CD1c-positive myeloid dendritic cell (primary cell): ENCODE measurements around the gene GLRB.
A peak's percentile ranks its signal among the peaks of the same experiment; 100 is the strongest.
"Not testable (repeated sequence)": the region's sequence is repeated elsewhere in the genome, so short reads cannot be mapped to it uniquely, and the experiment has no call there.

Experiments
- DNase-seq: peaks from one replicate; pipeline ENCODE4 v3.0.0-alpha.2; 2016; ENCODE audit errors: extremely low spot score

The GLRB gene

DNA sequence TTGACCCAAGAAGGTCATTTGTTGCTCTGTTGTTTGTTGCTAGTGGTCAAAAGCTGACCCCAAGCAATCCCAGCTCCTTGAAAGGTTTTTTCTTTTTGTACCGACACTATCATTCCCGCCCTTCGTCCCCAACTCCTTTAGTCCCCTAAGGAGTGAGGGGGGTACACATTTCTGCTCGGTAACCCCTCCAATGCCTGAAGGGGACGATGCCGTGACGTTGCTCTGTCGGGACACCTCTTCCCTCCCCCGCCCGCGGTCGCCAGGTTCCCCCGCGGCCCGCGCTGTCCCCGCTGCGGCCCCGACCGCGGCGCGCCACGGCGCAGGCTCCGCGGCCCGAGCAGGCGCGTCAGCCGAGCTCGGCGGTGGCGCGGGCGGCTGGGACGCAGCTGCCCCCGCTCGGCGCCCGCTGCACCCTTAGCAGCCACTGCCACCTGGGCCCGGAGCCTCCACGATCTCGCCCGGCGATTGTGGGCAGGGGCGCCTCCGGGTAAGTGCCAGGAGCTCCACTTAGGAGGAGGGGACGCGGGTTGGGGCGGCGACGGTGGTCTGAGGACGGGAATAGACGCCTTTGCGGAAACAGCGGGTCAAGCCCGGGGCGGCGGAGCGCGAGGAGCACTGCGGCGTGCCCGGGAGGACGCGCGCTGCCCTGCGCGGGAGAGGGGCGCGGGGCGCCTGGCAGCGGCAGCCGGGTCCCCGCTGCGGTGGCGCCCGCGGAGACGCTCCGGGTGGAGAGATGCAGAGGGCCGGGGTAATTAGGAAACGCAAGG lies at the start of gene GLRB:
GLRB (plus strand) TSS at position 340 of the 767 bp plus-strand sequence. CDS start 1,875 bp downstream, outside the sequence.
- DNase-seq: peak; percentile 1

DNA sequence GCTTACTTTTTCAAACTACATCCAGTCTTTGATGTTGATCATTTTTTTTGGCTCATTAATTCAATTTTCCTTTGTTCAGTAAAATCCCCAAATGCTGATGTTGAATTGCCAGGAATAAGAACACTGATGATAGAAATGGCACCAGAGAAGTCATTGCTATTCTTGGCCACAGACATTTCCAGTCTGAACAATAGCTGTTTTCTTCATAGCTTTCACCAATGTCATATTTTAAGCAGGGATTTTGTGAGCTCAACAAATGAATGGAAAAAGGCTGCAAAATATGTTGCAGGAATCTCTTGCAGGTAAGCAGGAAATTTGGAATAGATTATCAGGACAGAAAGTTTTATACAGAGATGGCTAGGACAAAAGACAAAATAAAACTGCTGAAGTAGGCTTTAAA lies 40.5 kb upstream of the GLRB start:
- DNase-seq: no peak

DNA sequence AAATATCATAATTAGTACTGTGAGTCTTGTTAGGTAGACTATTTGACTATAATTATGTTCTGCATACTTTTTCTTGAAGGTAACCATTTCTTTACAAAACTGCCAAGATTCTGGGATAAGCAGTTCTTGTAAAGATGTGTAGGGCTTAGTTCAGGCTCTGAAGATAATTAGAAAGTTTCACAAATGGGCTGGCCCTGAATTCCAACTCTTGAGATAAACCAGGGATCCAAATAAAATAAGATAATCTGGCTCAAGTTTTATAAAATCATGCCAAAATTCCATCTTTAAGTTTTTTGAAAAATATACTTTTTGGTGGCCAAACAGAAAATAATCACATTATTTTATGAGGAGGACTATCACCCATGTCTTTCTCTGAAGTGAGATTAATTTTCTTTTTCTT lies 35.5 kb upstream of the GLRB start:
- DNase-seq: no peak

- no peak for DNase-seq
Measured at GRCh38 chr4:157043131-157043530, 32.8 kb upstream of the GLRB start.

DNA sequence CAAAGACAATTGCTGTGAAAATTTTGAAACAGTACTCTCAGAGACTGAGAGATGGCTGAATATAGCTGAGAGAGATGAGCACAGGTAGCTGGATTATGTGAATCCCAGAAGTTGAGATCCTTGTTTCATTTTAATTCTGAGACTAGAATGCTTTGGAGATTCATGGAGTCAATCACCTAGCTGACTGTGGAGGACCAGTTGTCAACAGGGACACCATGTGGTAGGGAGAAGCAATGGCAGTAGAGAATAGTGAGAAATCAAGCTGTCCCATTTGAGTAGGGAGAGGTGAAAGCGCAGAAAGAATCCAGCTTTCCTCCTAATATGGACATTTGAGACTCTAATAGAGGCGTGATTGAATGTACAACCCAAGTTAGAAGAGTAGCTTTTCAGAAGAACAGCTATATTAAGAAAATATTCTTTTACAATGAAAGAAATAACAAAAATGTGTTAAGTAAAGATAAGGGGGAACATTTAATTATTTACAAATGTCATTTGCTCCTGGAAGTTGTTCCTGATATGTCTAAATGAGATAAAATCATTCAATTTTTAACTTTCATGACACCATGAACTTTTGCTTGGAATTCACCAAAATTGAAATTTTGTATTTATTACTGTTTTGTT lies 30.3 kb upstream of the GLRB start:
- DNase-seq: peak; percentile 50

- no peak for DNase-seq
Measured at GRCh38 chr4:157048248-157048647, 27.7 kb upstream of the GLRB start.

GRCh38 chr4:157050561-157050960 lies 25.4 kb upstream of the GLRB start:
- no peak for DNase-seq

- DNase-seq: no peak
Measured at GRCh38 chr4:157052429-157053040, 23.4 kb upstream of the GLRB start.

DNA sequence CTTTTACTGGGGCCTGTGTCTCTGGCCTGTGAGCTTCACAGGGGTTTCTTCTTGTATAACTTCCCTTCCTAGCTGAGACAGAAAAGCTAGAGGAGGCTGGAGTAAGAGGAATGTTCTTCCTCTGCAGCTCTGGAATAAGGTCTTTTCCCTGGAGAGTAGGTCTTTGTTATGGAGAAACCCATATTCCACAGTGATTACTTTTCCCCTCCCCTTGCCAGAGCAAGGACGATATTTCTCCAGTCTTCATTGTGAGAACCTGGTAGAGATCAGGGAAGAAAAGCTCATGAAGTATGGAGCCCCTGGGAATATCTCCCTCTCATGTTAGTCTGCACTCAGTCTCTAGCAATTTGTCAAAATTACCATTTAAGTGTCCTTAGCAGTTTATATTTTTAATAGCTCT lies 18.7 kb upstream of the GLRB start:
- DNase-seq: no peak

GRCh38 chr4:157058899-157059298 lies 17.1 kb upstream of the GLRB start:
- not testable (repeated sequence) for DNase-seq

DNA sequence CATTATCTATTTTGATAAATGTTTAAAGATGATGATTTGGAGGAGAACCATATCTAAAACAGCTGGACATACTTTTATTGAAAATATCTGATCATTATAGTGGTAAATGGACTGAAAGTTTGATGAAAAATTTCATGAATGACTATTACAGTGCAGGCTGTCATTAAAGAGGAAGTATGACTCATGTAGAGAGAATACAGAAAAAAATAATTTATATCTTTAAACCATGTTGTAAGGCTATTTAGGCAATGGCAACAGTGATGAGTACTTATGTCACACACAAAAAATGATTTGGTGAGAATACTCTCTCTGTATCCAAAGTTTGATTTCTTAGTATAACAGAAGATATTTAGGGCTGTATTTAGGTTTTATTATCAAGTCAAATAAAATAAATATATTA lies 3.9 kb upstream of the GLRB start:
- DNase-seq: peak; percentile 48

GRCh38 chr4:157075401-157075800 lies 549 bp upstream of the GLRB start:
- DNase-seq: no peak

- no peak for DNase-seq
Measured at GRCh38 chr4:157076578-157076947, 613 bp downstream of the GLRB start.

GRCh38 chr4:157079441-157079840 lies 3.5 kb downstream of the GLRB start:
- no peak for DNase-seq

GRCh38 chr4:157080605-157081004 lies 4.7 kb downstream of the GLRB start:
- DNase-seq: no peak

DNA sequence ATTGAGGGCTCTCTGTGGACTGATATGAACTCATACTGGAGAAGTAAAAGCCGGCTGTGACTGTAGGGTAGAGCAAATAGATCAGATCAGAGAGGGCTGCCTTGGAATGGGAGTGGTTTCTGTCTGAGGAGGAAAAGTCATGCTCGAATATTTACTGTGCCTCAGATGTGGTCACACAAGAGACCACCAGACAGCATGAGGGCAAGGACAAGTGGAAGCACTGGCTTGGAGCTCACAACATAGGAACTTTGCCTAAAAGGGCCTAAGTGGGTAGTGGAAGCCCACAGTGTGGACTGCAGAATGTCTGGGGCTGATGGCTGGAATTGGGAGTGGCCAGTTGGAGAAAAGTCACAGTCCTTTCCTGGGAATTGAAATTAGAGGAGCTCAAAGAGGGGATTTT lies 19.8 kb downstream of the GLRB start:
- DNase-seq: no peak

GRCh38 chr4:157096439-157096838 lies 20.5 kb downstream of the GLRB start:
- no peak for DNase-seq

DNA sequence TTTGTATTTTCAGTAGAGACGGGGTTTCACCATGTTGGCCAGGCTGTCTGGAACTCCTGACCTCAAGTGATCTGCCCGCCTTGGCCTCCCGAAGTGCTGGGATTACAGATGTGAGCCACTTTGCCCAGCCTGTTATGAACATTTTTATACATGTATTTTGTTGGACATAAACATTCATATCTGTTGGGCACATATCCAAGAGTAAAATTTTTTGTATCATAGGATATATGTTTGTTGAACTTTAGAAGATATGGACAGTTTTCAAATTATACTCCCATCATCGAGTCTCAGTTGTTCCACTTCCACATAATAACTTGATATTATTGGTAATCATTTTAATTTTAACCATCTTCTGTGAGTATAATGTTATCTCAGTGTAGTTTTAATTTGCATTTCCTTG lies 23.6 kb downstream of the GLRB start:
- no peak for DNase-seq

DNA sequence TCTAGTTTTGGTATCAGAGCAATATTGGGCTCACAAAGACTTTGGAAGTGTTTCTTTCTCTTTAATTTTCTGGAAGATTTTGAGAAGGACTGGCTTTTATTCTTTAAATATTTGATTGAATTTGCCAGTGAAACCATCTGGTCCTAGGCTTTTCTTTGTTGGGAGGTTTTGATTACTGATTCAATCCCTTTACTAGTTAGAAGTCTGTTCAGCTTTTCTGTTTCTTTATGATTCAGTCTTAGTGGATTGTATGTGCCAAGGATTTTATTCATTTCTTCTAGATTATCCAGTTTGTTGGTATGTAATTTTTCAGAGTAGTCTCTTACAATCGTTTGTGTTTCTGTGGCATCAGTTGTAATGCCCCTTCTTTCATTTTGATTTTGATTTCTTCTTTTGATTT lies 28.6 kb downstream of the GLRB start:
- DNase-seq: no peak

DNA sequence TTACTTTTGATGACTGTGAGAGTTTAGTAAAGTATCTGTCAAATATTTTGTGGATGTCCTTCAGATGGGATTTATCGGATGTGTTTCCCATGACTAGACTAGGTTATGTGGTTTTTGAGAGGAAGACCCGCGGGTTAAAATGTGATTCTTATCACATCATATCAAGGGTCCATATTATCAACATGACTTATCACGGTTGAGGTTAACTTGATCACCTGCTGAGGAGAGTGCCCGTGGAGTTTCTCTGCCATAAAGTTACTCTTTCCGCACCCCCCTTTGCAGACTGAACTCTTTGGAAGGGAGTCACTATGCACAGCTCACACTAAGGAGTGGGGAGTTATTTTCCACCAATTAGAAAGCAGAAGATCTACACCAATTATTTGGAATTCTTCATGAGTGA lies 38.7 kb downstream of the GLRB start:
- DNase-seq: no peak

DNA sequence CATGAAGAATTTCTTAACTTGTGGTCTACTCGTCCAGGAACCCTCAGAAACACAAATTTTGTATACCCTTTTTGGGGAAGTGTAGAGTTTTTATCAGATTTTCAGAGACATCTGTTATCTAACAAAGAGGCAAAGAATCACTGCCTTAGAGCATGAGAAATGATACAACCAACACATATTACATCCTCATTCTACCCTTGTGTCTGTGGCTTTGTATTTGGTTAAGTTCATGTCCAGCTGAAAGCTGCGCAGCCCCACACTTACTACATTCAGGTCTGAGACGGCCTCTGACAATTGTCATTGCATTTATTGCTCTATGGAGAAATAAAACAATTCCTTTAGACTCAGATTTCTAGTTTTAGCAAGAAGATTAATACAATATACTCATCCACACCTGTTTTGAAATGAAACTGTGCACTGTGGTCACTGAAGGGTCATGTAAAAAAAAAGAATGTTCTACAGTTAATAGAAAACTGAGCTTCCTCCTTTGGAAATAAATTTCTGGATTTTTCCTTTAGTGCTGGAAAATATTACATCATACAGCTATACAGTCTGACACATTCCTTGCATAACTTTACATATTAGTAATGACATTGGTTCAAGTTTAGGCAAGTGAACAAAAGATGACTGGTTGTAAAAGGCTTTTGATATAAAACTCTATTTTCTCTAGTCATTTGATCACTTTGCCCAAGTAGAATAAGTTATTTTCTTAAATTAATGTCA lies 39.8 kb downstream of the GLRB start:
- DNase-seq: no peak

DNA sequence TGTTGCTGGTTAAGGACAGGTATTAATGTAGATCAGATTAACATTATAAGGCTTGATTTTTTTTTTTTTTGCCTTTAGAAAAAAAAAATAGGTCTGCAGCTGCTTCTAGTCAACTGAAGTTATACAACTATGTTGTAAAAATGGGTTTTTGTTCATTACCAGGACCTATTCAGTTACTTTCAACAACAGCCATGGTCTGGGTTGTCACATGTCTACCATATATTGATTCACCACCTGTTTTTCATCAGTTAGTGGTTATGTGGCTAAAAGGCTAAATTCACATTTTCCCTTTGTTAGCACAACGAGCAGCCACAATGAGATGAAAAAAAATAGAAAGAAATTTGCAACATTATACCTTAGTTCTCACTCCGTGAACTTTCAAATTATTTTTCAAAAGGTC lies 45.5 kb downstream of the GLRB start:
- no peak for DNase-seq

- DNase-seq: no peak
Measured at GRCh38 chr4:157127571-157127970, 51.6 kb downstream of the GLRB start.
